Left renal pelvis (tissue), 4 donors: Measurements from ENCODE around the gene MBNL1. TPM values are rescaled to one million over a fixed set of nuclear protein-coding genes. Genes with fewer than 3 reads are reported as not detected.

Source experiments
- DNase-seq, 4 donors: peaks; one replicate each; pipeline ENCODE4 v3.0.0-alpha.2; 2013; ENCODE audit warnings: low read depth in 4 of 4, low spot score in 3 of 4
- polyA plus RNA-seq, 4 donors: library from polyadenylated mRNA; unstranded; fragments of 120-200 nt; gene quantifications; one replicate each; pipeline ENCODE4 v1.2.1, GENCODE V29; 2013; ENCODE audit not compliant: insufficient read length in 4 of 4

Gene MBNL1
- polyA plus RNA-seq, 4 donors = 48.3 to 62.7 (median 55.5) TPM

DNA sequence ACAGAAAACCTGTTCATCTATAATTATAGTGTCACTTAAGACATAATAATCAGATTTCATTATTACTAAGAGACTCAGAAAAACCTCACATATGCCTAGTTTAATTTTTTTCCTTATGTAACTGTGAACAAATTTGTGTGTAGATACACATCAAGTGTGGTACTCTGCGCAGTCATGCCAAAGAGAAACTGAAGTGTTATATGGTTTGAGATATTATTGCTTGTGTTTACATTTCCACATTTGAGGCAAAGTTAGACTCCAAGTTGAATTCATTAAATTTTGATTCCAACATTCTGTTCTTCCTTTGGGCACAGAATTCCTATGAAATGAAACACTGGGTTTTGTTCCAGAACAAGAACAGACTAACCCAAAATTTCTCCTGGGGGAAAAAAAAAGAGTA, 2.2 kb downstream of the MBNL1 start:
- DNase-seq = no peak

DNA sequence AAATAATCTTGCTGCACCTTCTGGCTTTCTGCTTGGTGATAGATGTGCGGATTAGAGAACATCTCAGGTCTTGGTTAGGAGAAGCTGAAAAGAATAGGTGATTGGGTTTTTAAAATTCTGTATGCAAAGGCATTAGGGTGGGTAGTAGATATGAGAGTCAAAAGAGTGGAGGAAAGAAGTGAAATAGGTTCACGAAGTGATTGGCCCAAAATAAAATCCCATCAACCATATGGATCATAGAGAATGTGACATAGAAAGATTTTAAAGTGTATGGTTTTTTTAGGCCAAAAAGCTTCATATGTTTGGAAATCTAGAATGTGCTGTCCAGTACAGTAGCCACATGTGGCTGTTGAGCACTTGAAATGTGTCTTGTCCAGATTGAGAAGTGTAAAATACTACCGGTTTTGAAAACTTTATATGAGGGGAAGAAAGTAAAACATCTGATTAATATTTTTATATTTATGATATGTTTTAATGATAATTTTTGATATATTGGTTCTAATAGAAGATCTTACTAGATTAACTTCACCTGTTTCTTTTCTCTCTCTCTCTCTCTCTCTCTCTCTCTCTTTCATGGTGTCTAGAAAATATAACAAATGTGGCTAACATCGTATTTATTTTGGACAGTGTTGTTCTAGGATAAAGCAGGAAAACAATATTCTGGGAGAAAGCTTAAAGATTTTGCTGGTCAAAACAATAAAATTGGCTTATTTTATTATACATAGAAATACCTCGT, 2.9 kb downstream of the MBNL1 start:
- DNase-seq = no peak

DNA sequence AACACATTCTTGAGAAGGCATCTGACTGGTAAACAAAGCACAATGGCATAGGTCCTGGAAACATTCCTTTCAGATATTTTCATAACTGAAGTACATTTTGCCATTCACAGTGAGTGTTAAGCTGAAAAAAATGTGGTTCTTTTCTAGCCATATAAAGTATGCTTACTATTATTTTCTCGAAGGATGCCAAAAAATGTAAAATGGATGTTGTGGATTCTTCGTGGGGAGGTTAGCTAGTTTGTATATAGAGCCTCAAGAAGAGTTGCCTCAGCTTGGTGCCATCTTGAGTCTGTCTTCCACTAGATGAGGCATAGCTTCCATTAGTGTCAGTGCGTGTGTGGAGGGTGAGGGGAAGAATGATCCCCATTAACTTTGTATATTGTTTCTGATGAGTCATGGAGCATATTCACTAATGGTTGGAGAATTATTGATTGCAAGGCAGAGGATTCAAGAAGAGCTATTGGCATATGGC, 4.1 kb downstream of the MBNL1 start:
- no peak for DNase-seq

- DNase-seq = no peak
Observed at GRCh38 chr3:152276681-152277080, 8.0 kb downstream of the MBNL1 start.

DNA sequence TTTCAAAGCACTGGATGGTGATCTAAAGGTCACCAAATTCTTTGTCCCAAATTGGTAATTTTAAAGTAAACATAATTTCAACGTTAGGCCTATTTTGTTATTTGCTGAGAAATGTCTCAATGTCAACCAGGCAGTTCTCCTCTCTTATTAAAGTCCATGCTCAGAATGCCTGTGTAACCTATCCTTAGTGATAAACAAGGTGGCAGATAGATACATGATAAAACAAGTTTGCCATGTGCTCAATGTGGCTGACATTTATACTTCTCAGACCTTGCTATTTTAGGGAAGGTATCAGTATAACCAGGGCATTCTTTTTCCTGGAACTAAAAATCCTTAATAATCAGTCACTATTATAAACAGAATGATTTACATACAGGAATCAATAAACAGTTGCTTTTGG, 8.5 kb downstream of the MBNL1 start:
- DNase-seq = no peak

DNA sequence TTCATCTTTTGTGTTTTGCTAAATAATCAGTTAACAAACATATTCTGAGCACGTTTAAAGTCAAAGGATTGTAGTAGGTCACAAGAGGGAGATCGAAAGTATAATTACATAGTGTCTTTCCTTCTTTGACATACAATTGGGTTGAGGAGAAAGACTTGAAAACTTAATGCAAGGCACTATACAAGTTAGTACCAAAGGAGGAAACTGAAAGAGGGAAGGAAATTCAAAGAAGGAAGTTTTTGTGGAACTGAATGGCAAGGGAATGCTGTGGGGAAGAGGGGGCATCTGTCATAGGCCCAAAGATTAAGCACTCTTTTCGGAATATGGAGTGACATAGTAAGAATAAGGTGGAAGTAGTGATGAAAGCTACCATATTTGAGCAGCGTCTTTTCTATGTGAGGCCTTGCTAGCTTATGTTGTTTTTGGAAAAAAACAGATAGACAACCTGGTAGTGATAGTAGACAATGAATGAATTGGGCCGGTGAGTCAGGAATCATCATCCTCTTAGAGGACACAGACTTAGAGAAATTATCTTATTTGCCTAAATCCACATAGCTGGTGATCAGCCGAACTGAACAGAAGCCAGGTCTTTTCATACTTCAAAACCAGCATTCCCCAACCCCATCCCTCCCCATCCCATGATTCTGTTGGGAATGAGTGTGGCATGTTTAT, 10.2 kb downstream of the MBNL1 start:
- no peak for DNase-seq

GRCh38 chr3:152279479-152279878, 10.8 kb downstream of the MBNL1 start:
- no peak for DNase-seq

DNA sequence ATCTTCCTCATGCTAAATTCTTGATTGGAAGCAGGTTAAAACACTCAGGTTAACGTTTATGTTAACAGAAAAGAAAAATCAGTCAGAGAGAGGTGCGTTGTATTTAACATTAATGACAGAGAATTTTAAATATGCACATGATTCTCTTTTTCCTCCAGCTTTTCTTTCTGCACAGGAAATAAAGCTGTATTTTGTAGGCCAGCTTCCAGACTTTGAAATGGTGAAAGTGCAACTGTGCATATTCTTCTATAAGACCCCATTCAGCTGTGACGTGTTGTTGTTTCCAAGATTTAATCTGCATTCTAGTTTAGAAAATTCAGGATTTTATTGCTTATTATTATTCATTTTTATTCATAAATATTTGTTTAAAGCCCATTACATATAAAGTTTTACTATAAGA, 11.8 kb downstream of the MBNL1 start:
- DNase-seq = no peak

DNA sequence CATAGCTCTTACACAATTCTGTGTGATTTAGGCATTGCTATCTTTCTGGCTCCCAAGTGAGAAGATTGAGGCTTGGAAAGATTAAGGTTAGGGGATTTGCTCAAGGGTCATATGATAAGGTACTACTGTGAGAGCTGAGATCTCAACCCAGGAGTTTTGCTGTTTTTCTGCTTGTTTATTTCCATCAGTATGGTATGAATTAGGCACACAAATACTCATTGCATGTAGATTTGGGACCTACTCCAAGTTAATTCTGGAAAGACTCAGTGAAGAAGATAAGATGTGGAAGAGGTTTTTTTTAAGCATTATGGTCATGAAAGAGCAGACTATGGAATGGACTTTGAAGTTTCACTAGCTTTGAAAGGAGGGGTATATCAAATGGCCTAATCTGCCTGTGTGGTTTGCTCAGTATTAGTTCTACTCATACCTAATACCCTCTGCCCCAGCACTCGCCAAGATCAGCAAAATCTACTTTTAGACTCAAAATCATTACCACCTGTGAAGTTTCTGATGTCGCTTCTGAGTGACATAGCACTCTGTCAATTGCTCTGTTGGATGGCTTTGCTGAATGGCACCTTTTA, 12.5 kb downstream of the MBNL1 start:
- no peak for DNase-seq

DNA sequence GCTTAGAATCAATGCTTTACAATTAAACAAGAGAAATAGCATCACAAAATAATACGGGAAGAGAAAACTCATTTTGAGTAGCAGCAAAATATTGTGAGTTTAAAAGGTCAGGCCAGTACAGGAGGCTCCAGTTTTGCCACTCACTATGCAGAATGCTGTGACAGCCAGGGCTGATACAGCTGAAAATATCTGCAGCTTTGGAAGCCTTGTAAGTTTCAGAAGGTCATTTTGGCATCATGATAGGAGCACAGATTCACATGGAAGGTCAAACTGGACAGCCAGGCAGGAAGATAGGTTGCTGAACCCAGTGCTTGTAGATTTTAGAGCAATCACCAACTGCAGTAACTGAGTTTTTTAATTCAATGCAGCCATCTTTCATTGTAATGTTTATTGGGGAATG, 14.1 kb downstream of the MBNL1 start:
- DNase-seq = no peak

DNA sequence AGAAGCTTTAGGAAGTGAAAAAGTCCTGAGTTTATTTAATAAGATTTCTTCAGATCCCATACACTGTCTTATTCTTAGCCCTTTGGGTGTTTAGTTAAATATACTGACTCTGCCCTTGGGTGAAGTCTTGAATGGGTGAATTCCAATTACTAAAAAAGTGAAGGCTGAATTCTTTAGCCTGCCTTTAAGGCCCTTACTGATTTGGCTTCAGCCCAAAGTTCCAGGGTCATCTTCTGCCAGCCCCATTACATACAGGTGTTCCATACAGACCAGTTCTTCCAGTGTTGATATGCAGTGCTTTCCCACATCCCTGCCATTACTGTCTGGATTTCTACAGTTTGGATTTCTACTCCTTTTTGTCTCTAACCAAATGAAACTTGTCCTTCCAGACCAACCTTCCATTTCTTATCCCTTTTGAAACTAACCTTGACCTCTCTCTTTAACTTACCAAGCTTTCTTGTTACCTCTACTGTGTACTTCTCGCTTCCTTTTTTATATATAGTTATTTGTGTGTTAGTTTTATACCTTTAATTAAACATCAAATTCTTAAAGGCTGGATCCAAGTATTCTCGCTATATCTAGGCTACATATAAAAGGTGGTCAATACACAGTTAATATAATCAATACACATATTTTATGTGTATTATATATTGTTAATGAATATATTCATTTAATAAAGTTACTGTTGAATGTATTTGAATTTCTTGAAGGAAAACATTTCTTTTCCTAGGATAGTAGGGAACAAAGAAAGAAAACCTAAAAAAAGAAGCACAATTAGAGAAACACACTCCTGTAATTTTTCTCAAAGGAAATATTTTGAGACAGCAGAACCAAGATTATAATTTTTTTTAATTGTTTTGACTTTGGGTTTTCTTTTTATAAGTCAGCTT, 15.0 kb downstream of the MBNL1 start:
- no peak for DNase-seq

GRCh38 chr3:152284906-152285305, 16.2 kb downstream of the MBNL1 start:
- DNase-seq = no peak

- DNase-seq = no peak
Observed at GRCh38 chr3:152285509-152285908, 16.8 kb downstream of the MBNL1 start.

GRCh38 chr3:152287898-152288576, 19.3 kb downstream of the MBNL1 start:
- no peak for DNase-seq

- DNase-seq = no peak
Observed at GRCh38 chr3:152288681-152289080, 20.0 kb downstream of the MBNL1 start.

- DNase-seq = no peak
Observed at GRCh38 chr3:152289708-152290107, 21.0 kb downstream of the MBNL1 start.

DNA sequence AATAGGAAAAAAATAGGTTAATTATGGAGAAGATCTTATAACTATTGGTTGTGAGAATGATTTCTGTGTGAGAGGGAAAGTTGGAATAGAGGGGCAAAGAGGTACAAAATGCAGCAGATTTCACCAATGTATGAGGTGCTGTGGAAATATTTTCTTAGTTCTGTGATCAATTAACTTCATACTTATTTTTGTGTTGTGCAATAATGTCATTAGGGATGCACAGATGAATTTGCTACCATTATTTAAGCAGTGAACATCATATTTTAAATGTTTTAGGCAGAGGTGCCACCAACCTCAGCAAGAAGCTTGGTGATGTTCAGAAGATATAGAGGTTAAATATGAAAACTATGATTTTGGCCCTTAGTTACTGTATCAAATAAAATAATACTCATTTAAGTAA, 21.6 kb downstream of the MBNL1 start:
- DNase-seq = no peak

- no peak for DNase-seq
Observed at GRCh38 chr3:152291238-152291637, 22.5 kb downstream of the MBNL1 start.

DNA sequence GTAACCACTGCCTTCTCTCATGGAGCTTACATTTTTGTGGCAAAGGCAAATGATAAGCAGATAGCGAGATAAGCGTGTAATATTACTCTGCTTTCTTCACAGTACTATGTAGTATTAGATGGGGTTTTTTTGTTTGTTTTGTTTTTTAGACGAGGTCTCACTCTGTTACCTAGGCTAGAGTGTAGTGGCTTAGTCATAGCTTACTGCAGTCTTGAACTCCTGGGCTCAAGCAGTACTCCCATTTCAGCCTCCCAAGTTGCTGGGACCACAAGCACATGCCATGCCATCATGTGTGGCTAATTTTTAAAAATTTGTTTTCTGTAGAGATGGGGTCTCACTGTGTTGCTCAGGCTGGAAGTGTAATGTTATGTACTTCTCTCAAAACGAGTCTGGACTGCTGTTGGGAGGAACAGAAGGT, 22.9 kb downstream of the MBNL1 start:
- DNase-seq = no peak

DNA sequence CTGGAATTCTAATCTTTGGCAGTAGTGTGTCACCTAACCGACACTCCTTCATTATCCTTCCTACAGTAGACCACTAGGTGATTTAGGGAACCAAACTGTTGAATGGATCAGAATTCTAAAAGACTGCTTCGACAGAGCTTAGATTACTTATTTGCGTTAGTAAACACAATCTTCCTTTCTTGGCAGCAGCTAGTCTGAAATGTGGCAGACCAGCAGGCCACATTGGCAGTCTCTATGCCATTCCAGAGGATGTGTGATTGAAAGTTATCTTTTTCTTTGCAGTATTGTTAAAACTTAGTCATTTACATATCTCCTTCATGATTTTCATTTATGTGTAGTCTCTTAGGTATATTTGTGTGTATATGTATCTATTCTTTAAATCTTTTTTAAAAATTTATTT, 23.6 kb downstream of the MBNL1 start:
- no peak for DNase-seq
